GM10248 (cell line): Measurements from ENCODE around the gene EPHA4.

Source experiments
- CTCF ChIA-PET: fragments of 300-600 bp; sonication (Branson Sonifier 250); formaldehyde crosslinking; extraction: SDS; loops from one replicate; lab custom pipeline; 2021; ENCODE audit warnings: antibody characterized with exemption; lab: Yijun Ruan, JAX
- POLR2A ChIA-PET: fragments of 350-650 bp; sonication (Branson Sonifier 250); formaldehyde crosslinking; extraction: SDS; loops from one replicate; lab custom pipeline; 2020; ENCODE audit warnings: antibody characterized with exemption; lab: Yijun Ruan, JAX
- DNase-seq: peaks from one replicate; pipeline ENCODE4 v3.0.0; 2012; ENCODE audit errors: extremely low spot score
- TF ChIP-seq, protein P1 (sequence below): IDR thresholded peaks from 2 replicates; pipeline ENCODE4 v1.5.1; 2012; ENCODE audit warnings: mild to moderate bottlenecking, low read depth; ENCODE audit errors: extremely low read depth, missing control alignments, control extremely low read depth

Gene EPHA4

GRCh38 chr2:221381928-221382488, 190.1 kb downstream of the EPHA4 start:
- TF ChIP-seq, protein P1, sequence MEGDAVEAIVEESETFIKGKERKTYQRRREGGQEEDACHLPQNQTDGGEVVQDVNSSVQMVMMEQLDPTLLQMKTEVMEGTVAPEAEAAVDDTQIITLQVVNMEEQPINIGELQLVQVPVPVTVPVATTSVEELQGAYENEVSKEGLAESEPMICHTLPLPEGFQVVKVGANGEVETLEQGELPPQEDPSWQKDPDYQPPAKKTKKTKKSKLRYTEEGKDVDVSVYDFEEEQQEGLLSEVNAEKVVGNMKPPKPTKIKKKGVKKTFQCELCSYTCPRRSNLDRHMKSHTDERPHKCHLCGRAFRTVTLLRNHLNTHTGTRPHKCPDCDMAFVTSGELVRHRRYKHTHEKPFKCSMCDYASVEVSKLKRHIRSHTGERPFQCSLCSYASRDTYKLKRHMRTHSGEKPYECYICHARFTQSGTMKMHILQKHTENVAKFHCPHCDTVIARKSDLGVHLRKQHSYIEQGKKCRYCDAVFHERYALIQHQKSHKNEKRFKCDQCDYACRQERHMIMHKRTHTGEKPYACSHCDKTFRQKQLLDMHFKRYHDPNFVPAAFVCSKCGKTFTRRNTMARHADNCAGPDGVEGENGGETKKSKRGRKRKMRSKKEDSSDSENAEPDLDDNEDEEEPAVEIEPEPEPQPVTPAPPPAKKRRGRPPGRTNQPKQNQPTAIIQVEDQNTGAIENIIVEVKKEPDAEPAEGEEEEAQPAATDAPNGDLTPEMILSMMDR: no peak
- CTCF ChIA-PET: no interaction called here

DNA sequence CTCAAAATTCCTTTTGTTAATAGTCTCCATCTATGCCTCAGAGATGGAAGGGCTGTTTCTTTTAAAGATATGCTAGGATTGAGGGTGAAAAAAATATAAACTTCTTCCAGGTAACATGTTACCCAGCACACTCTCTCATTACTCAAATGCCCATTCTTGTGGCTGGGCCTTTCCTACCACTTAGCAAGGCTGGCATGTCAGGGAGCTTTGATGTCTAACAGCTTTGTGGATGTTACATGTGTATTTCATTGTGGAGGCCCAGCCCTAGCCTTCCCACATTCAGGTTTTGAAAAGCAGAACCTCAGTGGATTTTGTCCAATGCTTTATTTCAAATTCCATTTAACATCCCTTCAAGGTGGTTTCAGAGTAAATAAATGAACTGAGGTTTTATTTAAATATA, 191.4 kb downstream of the EPHA4 start:
- ChIA-PET CTCF (no interaction called here), POLR2A (no interaction called here)
- TF ChIP-seq, protein P1: no peak
- no peak for DNase-seq

More at GRCh38 chr2:221381928-221382488, 190.1 kb downstream of the EPHA4 start:
- POLR2A ChIA-PET: no interaction called here
- DNase-seq: no peak

DNA sequence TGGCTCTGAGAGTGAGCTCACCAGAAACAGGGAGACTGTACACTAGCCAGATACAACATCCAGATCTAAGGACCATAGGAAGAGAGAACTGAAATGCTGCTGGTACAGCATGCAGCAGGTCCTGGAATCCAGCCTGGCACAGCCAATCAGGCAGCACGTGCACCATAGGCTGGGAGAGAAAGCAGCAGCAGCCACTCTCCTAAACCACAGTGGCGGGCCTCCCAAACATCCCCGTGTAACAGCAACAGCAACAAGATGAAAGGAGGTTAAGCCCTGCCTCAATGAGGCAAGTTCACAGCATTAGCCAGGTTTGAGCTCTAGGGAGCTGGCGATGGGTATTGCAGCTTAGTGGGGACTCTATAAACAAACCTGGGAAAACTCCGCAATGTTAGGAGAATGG, 192.0 kb downstream of the EPHA4 start:
- TF ChIP-seq, protein P1: no peak
- ChIA-PET CTCF (no interaction called here), POLR2A (no interaction called here)
- DNase-seq: no peak

GRCh38 chr2:221377597-221377996, 194.5 kb downstream of the EPHA4 start:
- TF ChIP-seq, protein P1: no peak
- ChIA-PET CTCF (no interaction called here), POLR2A (no interaction called here)
- DNase-seq: no peak

DNA sequence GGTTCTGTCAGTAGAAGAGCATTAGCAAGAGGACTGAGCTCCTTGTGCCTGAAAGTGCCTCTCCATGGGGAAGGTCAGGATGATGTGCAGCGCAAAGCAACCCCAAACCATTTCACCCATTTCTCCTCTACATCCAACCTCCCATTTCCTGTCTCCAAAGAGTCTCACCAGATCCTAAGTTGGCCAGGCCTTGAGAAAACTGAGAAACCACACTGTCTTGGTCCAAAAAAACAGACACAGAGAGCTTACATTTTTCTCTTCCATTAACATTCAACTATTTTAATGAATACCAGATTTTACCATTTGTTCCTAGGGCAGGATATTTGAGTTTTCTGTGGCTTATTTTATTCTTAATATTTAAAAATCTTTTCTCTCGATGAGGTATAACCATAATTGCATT, 195.0 kb downstream of the EPHA4 start:
- CTCF ChIA-PET: no interaction called here
- no peak for DNase-seq
- TF ChIP-seq, protein P1: no peak
- POLR2A ChIA-PET: no interaction called here

DNA sequence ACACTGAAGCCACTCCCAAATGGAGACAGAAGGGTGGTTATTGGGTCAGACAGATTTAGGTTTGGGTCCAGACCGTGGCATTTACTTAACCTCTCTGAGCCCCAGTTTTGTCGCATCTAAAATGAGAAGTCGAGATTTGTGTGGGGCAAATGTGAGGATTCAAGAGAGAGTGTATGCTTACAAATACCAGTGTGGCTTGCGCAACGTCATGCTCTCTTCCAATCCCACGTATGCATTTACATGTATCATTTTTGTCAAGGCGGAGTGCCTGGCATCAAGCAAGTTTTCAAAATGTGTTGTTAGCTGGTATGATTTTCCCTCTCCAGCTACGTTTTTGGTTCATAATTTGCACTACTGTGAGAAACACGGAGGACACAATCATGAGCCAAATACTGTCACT, 197.9 kb downstream of the EPHA4 start:
- ChIA-PET POLR2A (no interaction called here), CTCF (interaction anchor here (0.7 kb wide), 1 partner anchor 13 kb away, joined by 3 read pairs; no protein-coding TSS in a partner anchor)
- no peak for DNase-seq
- TF ChIP-seq, protein P1: no peak
